ENCODE measurements around the gene CCL26. TPM values are rescaled to one million over a fixed set of nuclear protein-coding genes. Genes with fewer than 3 reads are reported as not detected.
A peak's percentile ranks its signal among the peaks of the same experiment; 100 is the strongest.
"Not testable (repeated sequence)": the region's sequence is repeated elsewhere in the genome, so short reads cannot be mapped to it uniquely, and the experiment has no call there.

CCL26 gene
- total RNA-seq, 1 experiment from 2014 or later: 2.6 TPM

DNA sequence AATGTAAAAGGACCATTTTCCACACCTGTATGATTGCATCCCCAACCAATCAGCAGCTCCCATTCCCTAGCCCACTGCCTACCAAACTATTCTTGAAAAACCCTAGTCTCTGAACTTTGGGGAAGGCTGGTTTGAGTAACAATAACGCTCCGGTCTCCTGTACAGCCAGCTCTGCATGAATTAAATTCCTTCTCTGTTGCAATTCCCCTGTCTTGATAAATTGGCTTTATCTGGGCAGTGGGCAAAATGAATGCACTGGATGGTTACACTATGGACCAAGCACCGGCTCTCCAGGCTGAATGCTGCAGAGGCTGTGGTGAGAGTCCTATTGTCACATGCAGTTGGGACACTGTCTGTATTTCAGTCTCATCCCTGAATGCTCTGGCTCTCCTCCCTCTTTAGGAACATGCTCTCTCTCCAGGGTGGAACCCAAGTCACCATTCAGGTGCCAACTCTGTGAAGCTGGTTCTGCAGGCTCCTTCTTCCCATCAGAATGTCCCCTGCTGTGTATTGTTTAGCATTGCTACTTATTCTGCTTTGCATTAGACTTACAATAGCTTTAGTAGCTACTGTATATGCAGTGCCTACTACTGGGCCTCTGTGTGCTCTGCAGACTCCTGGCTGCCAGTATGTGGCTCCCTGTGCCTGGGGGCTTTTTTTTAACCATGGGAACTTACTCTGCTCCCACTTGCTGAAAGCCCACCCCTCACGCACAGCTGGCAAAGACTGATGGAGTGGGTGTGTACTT, 34.7 kb upstream of the CCL26 start:
- Histone ChIP-seq H3K4me3 (ENCODE audit: insufficient read depth, low read depth, low read length) (no peak overlapping the region), H3K27me3 (ENCODE audit: control insufficient read depth, insufficient read depth, low read length) (no peaks in the 10 kb centered on the region; the same call in 1 of the 2 replicates), H3K36me3 (replicated peaks; ENCODE audit: control insufficient read depth, insufficient read depth, low read length) (no peaks in the 10 kb centered on the region)
- DNase-seq: peak; percentile 38

DNA sequence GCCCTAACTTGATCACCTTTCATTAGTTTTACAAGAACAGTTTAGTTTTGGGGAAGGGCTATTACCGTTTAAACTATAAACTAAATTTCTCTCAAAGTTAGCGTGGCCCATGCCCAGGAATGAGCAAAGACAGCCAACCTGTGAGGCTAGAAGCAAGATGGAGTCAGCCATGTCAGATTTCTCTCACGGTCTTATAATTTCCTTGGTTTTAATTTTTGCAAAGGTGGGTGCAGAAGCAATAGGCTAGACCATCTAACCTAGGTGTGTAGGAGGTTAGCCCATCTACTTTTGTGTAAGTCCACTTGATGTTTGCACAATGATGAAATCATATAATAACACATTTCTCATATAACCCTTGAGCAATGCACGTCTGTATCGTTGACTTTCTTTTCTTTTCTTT, 32.7 kb upstream of the CCL26 start:
- Histone ChIP-seq H3K4me3 (ENCODE audit: insufficient read depth, low read depth, low read length) (no peak overlapping the region), H3K27me3 (ENCODE audit: control insufficient read depth, insufficient read depth, low read length) (no peaks in the 10 kb centered on the region; the same call in 1 of the 2 replicates), H3K36me3 (replicated peaks; ENCODE audit: control insufficient read depth, insufficient read depth, low read length) (no peaks in the 10 kb centered on the region)
- no peak for DNase-seq

GRCh38 chr7:75804004-75804403, 32.0 kb upstream of the CCL26 start:
- no peak overlapping the region for H3K4me3 ChIP-seq (ENCODE audit: insufficient read depth, low read depth, low read length)
- H3K27me3 ChIP-seq (ENCODE audit: control insufficient read depth, insufficient read depth, low read length): no peaks in the 10 kb centered on the region; the same call in 1 of the 2 replicates
- DNase-seq: no peak
- no peaks in the 10 kb centered on the region for H3K36me3 ChIP-seq (replicated peaks; ENCODE audit: control insufficient read depth, insufficient read depth, low read length)

- Histone ChIP-seq H3K27me3 (ENCODE audit: control insufficient read depth, insufficient read depth, low read length) (no peaks in the 10 kb centered on the region), H3K4me3 (ENCODE audit: insufficient read depth, low read depth, low read length) (no peak overlapping the region), H3K36me3 (replicated peaks; ENCODE audit: control insufficient read depth, insufficient read depth, low read length) (no peaks in the 10 kb centered on the region)
- DNase-seq: no peak
Measured at GRCh38 chr7:75802552-75802821, 30.5 kb upstream of the CCL26 start.

DNA sequence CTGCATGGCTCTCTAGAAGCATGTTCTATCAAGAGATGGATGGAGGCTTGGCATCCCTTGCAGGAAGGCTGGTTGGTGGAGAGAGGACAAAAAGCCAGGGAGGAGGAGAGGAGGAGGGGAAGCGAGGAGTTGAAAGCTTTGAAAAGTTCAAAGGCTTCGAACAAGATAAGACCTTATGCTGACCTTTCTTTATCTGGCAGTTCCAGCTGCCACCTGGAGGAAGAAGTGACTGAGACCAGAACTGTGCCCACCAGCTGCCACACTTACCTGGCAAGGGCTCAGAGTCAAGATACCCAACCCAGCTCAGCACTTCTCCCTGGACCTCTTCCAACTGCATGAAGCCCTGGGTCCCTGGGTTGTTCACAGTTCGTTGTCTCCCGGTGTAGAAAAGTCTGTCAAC, 26.8 kb upstream of the CCL26 start:
- Histone ChIP-seq H3K27me3 (ENCODE audit: control insufficient read depth, insufficient read depth, low read length) (no peaks in the 10 kb centered on the region), H3K36me3 (replicated peaks; ENCODE audit: control insufficient read depth, insufficient read depth, low read length) (no peaks in the 10 kb centered on the region), H3K4me3 (ENCODE audit: insufficient read depth, low read depth, low read length) (no peak overlapping the region)
- no peak for DNase-seq

DNA sequence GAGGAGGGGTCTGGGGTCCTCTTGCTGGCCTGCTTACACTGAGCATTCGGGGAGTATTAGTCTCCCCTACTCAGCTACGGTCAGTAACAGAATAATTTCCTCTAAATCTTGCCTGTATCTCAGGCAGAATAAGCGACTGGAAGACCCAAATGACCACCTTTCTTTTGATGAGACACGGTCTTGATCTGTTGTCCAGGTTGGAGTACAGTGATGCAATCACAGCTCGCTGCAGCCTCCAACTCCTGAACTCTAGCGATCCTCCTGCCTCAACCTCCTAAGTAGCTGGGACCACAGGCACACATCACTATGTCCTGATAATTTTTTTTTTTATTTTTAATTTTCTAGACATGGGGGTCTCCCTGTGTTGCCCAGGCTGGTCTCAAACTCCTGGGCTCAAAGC, 24.4 kb upstream of the CCL26 start:
- Histone ChIP-seq H3K4me3 (ENCODE audit: insufficient read depth, low read depth, low read length) (no peak overlapping the region), H3K36me3 (replicated peaks; ENCODE audit: control insufficient read depth, insufficient read depth, low read length) (no peaks in the 10 kb centered on the region), H3K27me3 (ENCODE audit: control insufficient read depth, insufficient read depth, low read length) (no peaks in the 10 kb centered on the region)
- no peak for DNase-seq

GRCh38 chr7:75795831-75796285, 23.8 kb upstream of the CCL26 start:
- Histone ChIP-seq H3K27me3 (ENCODE audit: control insufficient read depth, insufficient read depth, low read length) (no peaks in the 10 kb centered on the region), H3K36me3 (replicated peaks; ENCODE audit: control insufficient read depth, insufficient read depth, low read length) (no peaks in the 10 kb centered on the region), H3K4me3 (ENCODE audit: insufficient read depth, low read depth, low read length) (no peak overlapping the region)
- no peak for DNase-seq

GRCh38 chr7:75793676-75794075, 21.7 kb upstream of the CCL26 start:
- H3K27me3 ChIP-seq (ENCODE audit: control insufficient read depth, insufficient read depth, low read length): no peaks in the 10 kb centered on the region
- no peak overlapping the region for H3K4me3 ChIP-seq (ENCODE audit: insufficient read depth, low read depth, low read length)
- DNase-seq: no peak
- no peaks in the 10 kb centered on the region for H3K36me3 ChIP-seq (replicated peaks; ENCODE audit: control insufficient read depth, insufficient read depth, low read length)

- H3K36me3 ChIP-seq (replicated peaks; ENCODE audit: control insufficient read depth, insufficient read depth, low read length); H3K4me3 ChIP-seq (ENCODE audit: insufficient read depth, low read depth, low read length); DNase-seq: not testable (repeated sequence)
Measured at GRCh38 chr7:75792567-75792966, 20.6 kb upstream of the CCL26 start.

DNA sequence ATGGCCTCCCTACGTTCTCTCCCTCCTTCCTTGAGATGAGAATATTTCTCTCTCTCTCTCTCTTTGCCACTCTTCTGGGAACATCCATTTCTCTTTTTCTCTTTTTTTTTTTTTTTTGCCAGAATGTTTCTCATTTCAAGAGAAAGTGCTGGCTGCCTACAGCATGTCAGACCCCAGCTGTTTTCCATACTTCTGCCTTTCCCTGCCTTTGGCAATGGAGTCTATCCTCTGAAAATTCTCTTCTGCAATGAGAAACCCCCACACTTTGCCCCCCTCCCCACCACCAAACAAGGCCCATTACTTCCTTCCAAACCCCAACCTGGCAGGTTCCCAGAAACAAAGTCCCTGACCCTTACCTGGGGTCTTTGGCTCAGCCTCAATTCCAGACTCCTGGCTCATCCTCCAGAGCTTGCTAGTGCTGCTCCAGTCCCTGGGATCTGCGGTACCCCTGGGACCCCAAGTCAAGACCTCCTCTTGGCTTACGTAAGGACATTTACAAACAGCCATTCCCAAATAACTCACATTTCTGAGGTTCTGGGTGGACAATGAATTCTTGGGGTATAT, 17.4 kb upstream of the CCL26 start:
- no peak overlapping the region for H3K4me3 ChIP-seq (ENCODE audit: insufficient read depth, low read depth, low read length)
- H3K27me3 ChIP-seq (ENCODE audit: control insufficient read depth, insufficient read depth, low read length): no peaks in the 10 kb centered on the region
- no peak for DNase-seq
- no peaks in the 10 kb centered on the region for H3K36me3 ChIP-seq (replicated peaks; ENCODE audit: control insufficient read depth, insufficient read depth, low read length)

More at GRCh38 chr7:75792567-75792966, 20.6 kb upstream of the CCL26 start:
- H3K27me3 ChIP-seq (ENCODE audit: control insufficient read depth, insufficient read depth, low read length): not testable (repeated sequence)

DNA sequence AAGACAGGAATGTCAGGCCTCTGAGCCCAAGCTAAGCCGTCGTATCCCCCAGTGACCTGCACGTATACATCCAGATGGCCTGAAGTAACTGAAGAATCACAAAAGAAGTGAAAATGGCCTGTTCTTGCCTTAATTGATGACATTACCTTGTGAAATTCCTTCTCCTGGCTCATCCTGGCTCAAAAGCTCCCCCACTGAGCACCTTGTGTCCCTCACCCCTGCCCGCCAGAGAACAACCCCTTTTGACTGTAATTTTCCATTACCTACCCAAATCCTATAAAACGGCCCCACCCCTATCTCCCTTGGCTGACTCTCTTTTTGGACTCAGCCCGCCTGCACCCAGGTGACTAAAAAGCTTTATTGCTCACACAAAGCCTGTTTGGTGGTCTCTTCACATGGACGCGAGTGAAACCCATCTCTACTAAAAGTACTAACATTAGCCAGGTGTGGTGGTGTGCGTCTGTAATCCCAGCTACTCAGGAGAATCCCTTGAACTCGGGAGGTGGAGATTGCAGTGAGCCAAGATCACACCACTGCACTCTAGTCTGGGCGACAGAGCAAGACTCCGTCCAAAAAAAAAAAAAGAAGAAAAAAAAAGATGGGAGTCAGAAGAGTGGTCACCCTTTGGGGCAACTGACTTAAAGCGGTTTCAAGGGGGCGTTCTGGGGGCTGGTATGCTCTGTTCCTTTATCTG, 16.3 kb upstream of the CCL26 start:
- H3K4me3 ChIP-seq (ENCODE audit: insufficient read depth, low read depth, low read length); H3K36me3 ChIP-seq (replicated peaks; ENCODE audit: control insufficient read depth, insufficient read depth, low read length); DNase-seq; H3K27me3 ChIP-seq (ENCODE audit: control insufficient read depth, insufficient read depth, low read length): not testable (repeated sequence)

DNA sequence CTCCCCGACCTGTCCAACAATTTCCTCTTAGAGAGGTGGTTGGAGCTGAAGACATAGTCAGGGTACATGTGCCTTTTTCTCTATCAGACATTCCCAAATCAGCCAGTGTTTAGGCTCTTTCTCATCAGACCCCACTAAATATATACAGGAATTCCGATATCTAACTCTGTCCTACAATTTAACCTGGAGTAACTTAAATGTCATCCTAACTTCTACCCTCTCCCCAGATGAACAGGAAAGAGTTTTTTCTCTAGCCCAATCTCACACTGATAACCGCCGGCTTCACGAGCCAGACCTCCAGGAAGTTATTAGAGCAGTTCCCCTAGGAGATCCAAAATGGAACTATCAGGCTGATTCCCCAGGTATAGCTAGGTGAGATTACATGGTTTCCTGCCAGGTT, 11.0 kb upstream of the CCL26 start:
- H3K27me3 ChIP-seq (ENCODE audit: control insufficient read depth, insufficient read depth, low read length); H3K4me3 ChIP-seq (ENCODE audit: insufficient read depth, low read depth, low read length); DNase-seq; H3K36me3 ChIP-seq (replicated peaks; ENCODE audit: control insufficient read depth, insufficient read depth, low read length): not testable (repeated sequence)

- DNase-seq; H3K36me3 ChIP-seq (replicated peaks; ENCODE audit: control insufficient read depth, insufficient read depth, low read length); H3K27me3 ChIP-seq (ENCODE audit: control insufficient read depth, insufficient read depth, low read length): not testable (repeated sequence)
- H3K4me3 ChIP-seq (ENCODE audit: insufficient read depth, low read depth, low read length): peak overlapping the region; percentile 44; the same call in 1 of the 2 replicates
Measured at GRCh38 chr7:75780647-75781273, 8.7 kb upstream of the CCL26 start.

DNA sequence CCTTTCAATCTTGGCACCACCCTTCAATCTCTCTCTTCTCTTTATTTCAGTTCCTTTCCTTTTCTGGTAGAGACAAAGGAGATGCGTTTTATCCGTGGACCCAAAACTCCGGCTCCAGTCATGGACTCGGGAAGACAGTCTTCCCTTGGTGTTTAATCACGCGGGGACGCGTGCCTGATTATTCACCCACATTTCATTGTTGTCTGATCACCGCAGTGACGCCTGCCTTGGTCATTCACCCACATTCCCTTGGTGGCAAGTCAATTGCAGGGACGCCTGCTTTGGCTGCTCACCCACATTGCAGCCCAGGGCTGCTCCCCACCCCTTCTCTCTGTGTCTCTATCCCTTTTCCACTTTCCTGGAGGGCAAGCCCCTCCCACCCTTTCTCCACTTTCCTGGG, 7.5 kb upstream of the CCL26 start:
- peak overlapping the region; percentile 44; the same call in 1 of the 2 replicates for H3K4me3 ChIP-seq (ENCODE audit: insufficient read depth, low read depth, low read length)
- H3K27me3 ChIP-seq (ENCODE audit: control insufficient read depth, insufficient read depth, low read length); H3K36me3 ChIP-seq (replicated peaks; ENCODE audit: control insufficient read depth, insufficient read depth, low read length); DNase-seq: not testable (repeated sequence)

DNA sequence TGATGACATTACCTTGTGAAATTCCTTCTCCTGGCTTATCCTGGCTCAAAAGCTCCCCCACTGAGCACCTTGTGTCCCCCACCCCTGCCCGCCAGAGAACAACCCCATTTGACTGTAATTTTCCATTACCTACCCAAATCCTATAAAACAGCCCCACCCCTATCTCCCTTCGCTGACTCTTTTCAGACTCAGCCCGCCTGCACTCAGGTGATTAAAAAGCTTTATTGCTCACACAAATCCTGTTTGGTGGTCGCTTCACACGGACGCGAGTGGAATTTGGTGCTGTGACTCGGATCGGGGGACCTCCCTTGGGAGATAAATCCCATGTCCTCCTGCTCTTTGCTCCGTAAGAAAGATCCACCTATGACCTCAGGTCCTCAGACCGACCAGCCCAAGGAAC, 7.0 kb upstream of the CCL26 start:
- H3K4me3 ChIP-seq (ENCODE audit: insufficient read depth, low read depth, low read length): peak overlapping the region; percentile 44; the same call in 1 of the 2 replicates
- DNase-seq; H3K36me3 ChIP-seq (replicated peaks; ENCODE audit: control insufficient read depth, insufficient read depth, low read length); H3K27me3 ChIP-seq (ENCODE audit: control insufficient read depth, insufficient read depth, low read length): not testable (repeated sequence)

Data from H7 (cell line).